Smooth muscle cell (in vitro differentiated cells): ENCODE results near the gene JAK1. TPM values are rescaled to one million over a fixed set of nuclear protein-coding genes. Genes with fewer than 3 reads are reported as not detected.

Source experiments
- DNase-seq: peaks from one replicate; lab custom pipeline; 2025; ENCODE audit not compliant: unreplicated experiment; lab: John Stamatoyannopoulos, UW
- H2AFZ ChIP-seq: fragments of 200-600 bp; sonication (generic); 2 replicates; pipeline ENCODE4 v1.6.0; 2016; ENCODE audit warnings: antibody characterized with exemption, low read depth, mild to moderate bottlenecking
- H3F3A ChIP-seq: fragments of 200-600 bp; sonication (generic); 2 replicates; pipeline ENCODE4 v1.6.0; 2017; ENCODE audit warnings: antibody characterized with exemption, low read depth
- H3K27ac ChIP-seq: fragments of 200-600 bp; sonication (generic); 2 replicates; pipeline ENCODE4 v1.5.1; 2016; ENCODE audit warnings: low read depth, mild to moderate bottlenecking
- H3K27me3 ChIP-seq: fragments of 200-600 bp; sonication (generic); 2 replicates; pipeline ENCODE4 v1.6.1; 2016; ENCODE audit warnings: low read depth, mild to moderate bottlenecking
- H3K36me3 ChIP-seq: fragments of 200-600 bp; sonication (generic); 2 replicates; pipeline ENCODE4 v1.5.1; 2016; ENCODE audit warnings: low read depth
- H3K4me1 ChIP-seq: fragments of 200-600 bp; sonication (generic); 2 replicates; pipeline ENCODE4 v1.5.1; 2016; ENCODE audit warnings: low read depth
- H3K4me2 ChIP-seq: fragments of 200-600 bp; sonication (generic); 2 replicates; pipeline ENCODE4 v1.6.0; 2016; ENCODE audit warnings: mild to moderate bottlenecking
- H3K4me3 ChIP-seq: fragments of 200-600 bp; sonication (generic); 2 replicates; pipeline ENCODE4 v1.5.1; 2016; ENCODE audit warnings: mild to moderate bottlenecking
- H3K79me2 ChIP-seq: fragments of 200-600 bp; sonication (generic); 2 replicates; pipeline ENCODE4 v1.6.0; 2016; ENCODE audit warnings: low read depth, mild to moderate bottlenecking
- H3K9ac ChIP-seq: fragments of 200-600 bp; sonication (generic); 2 replicates; pipeline ENCODE4 v1.6.0; 2016; ENCODE audit warnings: low read depth
- H3K9me3 ChIP-seq: fragments of 200-600 bp; sonication (generic); replicated peaks from 2 replicates; pipeline ENCODE4 v1.5.1; 2016; ENCODE audit warnings: low read depth
- H4K20me1 ChIP-seq: fragments of 200-600 bp; sonication (generic); 2 replicates; pipeline ENCODE4 v1.6.0; 2016; ENCODE audit warnings: low read depth
- WGBS: methylation state at CpG from one replicate; pipeline ENCODE4 v1.1.7; 2016; ENCODE audit warnings: low lambda C conversion rate; 5-methylcytosine and 5-hydroxymethylcytosine counted together
- polyA plus RNA-seq: library from polyadenylated mRNA; unstranded; fragments of >200 nt; fragmentation: Nextera tagmentation; extraction: Ambion mirVana; gene quantifications from 2 replicates; pipeline ENCODE4 v1.2.1, GENCODE V29; 2016
- total RNA-seq: library from RNA; depleted of rRNA; stranded (reverse); fragments of >200 nt; gene quantifications from 2 replicates; pipeline ENCODE4 v1.2.3, GENCODE V29; 2014
- TF ChIP-seq, protein P1 (sequence below): fragments of 200-600 bp; sonication (generic); IDR thresholded peaks from 2 replicates; pipeline ENCODE4 v1.5.1; 2017; ENCODE audit warnings: borderline replicate concordance, mild to moderate bottlenecking, antibody characterized with exemption; ENCODE audit not compliant: insufficient read depth, poor library complexity, severe bottlenecking

The JAK1 gene
- total and polyA plus RNA-seq, 2 experiments from 2014 or later = 44.9 to 110 TPM

DNA sequence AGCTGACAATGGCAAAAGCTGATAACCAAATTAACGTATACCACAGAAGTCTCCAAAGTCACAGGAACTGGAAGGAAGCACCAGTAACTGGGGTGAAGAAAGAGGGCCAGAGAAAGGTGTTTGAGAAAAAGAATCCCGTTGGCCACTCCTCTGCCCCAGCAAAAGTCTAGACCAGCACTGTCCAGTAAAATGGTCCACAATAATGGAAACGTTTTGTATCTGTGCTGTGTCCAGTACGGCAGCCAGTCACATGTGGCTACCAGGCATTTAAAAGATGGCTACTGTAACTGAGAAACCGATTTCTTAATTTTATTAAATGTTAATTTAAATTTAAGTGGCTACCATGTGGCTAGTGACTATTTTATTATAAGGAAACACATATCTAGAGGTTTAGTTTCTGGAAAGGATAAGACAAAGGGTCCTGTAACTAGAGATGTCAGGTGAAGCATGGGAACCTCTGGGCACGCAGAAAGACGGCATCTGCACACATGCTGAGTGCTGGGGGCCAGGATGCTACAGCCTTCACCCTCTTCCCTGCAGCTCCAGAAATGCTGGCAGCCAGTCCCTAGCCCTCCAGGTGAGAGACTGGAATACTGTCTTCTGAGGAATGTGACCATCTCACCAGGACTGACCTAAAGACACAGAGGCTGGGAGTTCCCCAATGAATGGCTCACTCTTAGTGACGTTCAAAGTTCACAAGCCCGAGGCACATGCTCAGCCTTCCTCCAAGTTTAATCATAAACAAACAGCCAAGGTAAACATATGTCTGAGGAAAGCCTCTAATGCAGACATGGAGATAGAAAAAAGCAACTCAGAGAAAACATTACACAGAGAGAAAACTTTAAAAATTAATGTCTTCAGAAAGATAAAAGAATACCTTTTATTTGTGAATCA is 50.7 kb downstream of the JAK1 start:
- Histone ChIP-seq H3K9ac (no peak overlapping the region), H3K4me2 (peak overlapping the region; percentile 21), H3K79me2 (peaks cover 86% of the 10 kb centered on the region), H4K20me1 (peaks cover 43% of the 10 kb centered on the region), H3K27ac (peak overlapping the region; percentile 76), H2AFZ (no peak overlapping the region), H3K4me1 (no peaks in the 10 kb centered on the region), H3K27me3 (no peaks in the 10 kb centered on the region), H3F3A (peaks cover 9% of the 10 kb centered on the region), H3K4me3 (no peak overlapping the region), H3K9me3 (no peaks in the 10 kb centered on the region), H3K36me3 (no peaks in the 10 kb centered on the region)
- TF ChIP-seq, protein P1, sequence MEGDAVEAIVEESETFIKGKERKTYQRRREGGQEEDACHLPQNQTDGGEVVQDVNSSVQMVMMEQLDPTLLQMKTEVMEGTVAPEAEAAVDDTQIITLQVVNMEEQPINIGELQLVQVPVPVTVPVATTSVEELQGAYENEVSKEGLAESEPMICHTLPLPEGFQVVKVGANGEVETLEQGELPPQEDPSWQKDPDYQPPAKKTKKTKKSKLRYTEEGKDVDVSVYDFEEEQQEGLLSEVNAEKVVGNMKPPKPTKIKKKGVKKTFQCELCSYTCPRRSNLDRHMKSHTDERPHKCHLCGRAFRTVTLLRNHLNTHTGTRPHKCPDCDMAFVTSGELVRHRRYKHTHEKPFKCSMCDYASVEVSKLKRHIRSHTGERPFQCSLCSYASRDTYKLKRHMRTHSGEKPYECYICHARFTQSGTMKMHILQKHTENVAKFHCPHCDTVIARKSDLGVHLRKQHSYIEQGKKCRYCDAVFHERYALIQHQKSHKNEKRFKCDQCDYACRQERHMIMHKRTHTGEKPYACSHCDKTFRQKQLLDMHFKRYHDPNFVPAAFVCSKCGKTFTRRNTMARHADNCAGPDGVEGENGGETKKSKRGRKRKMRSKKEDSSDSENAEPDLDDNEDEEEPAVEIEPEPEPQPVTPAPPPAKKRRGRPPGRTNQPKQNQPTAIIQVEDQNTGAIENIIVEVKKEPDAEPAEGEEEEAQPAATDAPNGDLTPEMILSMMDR = no peak
- WGBS = 76% methylated on average over 9 of the region's 9 CpGs
- no peak for DNase-seq

DNA sequence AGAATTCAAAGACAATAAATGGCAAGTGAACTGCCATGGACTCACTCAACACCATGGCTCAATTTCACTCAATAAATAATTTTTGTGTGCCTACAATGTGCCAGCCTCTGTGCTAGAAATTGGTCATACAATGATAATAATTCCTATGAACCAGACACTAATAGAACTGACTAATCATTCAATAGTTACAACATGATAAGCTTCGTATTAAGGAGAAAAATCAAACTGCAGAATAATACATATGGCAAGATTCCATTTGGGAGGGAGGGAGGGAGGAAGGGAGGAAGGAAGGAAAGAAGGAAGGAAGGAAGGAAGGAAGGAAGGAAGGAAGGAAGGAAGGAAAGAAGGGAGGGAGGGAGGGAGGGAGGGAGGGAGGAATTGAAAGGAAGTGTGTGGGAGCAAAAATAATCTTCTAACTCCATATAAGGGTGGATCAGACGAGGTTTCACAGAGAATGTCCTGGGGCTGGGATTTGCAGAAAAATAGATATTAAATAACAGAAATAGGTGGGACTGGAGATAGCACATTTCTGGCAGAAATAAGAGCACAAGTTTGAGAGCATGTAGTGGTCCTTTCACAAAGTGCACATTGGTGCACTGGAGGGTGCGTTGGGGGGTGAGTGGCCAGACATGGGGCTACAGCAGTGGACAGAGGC is 52.9 kb downstream of the JAK1 start:
- 76% methylated on average over 3 of the region's 3 CpGs for WGBS

DNA sequence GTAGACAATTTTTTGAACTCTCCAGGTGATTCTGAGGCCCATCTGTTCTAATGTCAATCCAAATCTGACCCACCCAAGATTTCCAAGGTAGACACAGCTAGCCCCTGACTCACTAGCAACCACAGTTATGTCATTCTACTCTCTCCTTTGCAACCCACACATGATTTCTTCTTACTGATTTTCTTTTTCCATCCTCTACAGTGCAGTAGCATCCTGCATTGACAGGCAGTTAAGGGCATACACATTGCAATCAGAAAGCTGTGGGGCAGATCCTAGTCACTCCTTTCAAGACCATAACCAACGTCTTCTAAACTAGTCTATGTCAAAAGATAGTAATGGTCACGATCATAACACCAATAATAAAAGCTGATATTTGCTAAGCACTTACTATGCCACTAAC is 54.2 kb downstream of the JAK1 start:
- Histone ChIP-seq H3K4me3 (no peak overlapping the region), H3K27me3 (no peaks in the 10 kb centered on the region), H3K79me2 (peaks cover 89% of the 10 kb centered on the region), H3K9ac (no peak overlapping the region), H3K9me3 (no peaks in the 10 kb centered on the region), H3K4me1 (no peaks in the 10 kb centered on the region), H3K36me3 (no peaks in the 10 kb centered on the region), H3K4me2 (no peak overlapping the region), H3K27ac (no peak overlapping the region), H4K20me1 (peaks cover 69% of the 10 kb centered on the region), H2AFZ (no peak overlapping the region), H3F3A (no peaks in the 10 kb centered on the region)
- TF ChIP-seq, protein P1 = no peak
- 82% methylated on average over 2 of the region's 2 CpGs for WGBS
- no peak for DNase-seq

More for the DNA sequence above, 52.9 kb downstream of the JAK1 start:
- Histone ChIP-seq H2AFZ (no peak overlapping the region), H3F3A (peaks cover 9% of the 10 kb centered on the region), H3K9ac (no peak overlapping the region), H3K4me1 (no peaks in the 10 kb centered on the region), H3K9me3 (no peaks in the 10 kb centered on the region), H4K20me1 (peaks cover 57% of the 10 kb centered on the region), H3K27me3 (no peaks in the 10 kb centered on the region), H3K27ac (no peak overlapping the region), H3K79me2 (peaks cover 84% of the 10 kb centered on the region), H3K4me3 (no peak overlapping the region), H3K36me3 (no peaks in the 10 kb centered on the region), H3K4me2 (no peak overlapping the region)
- TF ChIP-seq, protein P1 = no peak
- DNase-seq = no peak
